Activated T-cell treated with anti-CD3 and anti-CD28 coated beads, Interleukin-2, amount 50 U/mL, for 48 hours (primary cell): ENCODE measurements around the gene FOXJ3.

Source experiments
- DNase-seq, 2 experiments: peaks; one replicate each; pipeline ENCODE4 v3.0.0-alpha.2; 2020

Gene FOXJ3

GRCh38 chr1:42333662-42334239 lies 1.3 kb downstream of the FOXJ3 start:
- DNase-seq = no peak

GRCh38 chr1:42332877-42333276 lies 2.2 kb downstream of the FOXJ3 start:
- DNase-seq = no peak

- no peak for DNase-seq
Measured at GRCh38 chr1:42330215-42330614, 4.8 kb downstream of the FOXJ3 start.

GRCh38 chr1:42328916-42329496 lies 6.0 kb downstream of the FOXJ3 start:
- no peak for DNase-seq

GRCh38 chr1:42328047-42328625 lies 6.9 kb downstream of the FOXJ3 start:
- no peak for DNase-seq

- no peak for DNase-seq
Measured at GRCh38 chr1:42325014-42325402, 10.0 kb downstream of the FOXJ3 start.

- no peak for DNase-seq
Measured at GRCh38 chr1:42324398-42325013, 10.5 kb downstream of the FOXJ3 start.

- no peak for DNase-seq
Measured at GRCh38 chr1:42323551-42323950, 11.5 kb downstream of the FOXJ3 start.

GRCh38 chr1:42322577-42322976 lies 12.5 kb downstream of the FOXJ3 start:
- no peak for DNase-seq

- no peak for DNase-seq
Measured at GRCh38 chr1:42321731-42322130, 13.3 kb downstream of the FOXJ3 start.

- DNase-seq = no peak
Measured at GRCh38 chr1:42320708-42321107, 14.3 kb downstream of the FOXJ3 start.

- DNase-seq = no peak
Measured at GRCh38 chr1:42319871-42320484, 15.1 kb downstream of the FOXJ3 start.

- no peak for DNase-seq
Measured at GRCh38 chr1:42319128-42319851, 15.7 kb downstream of the FOXJ3 start.

- DNase-seq = no peak
Measured at GRCh38 chr1:42318601-42319000, 16.4 kb downstream of the FOXJ3 start.

- no peak for DNase-seq
Measured at GRCh38 chr1:42317308-42317707, 17.7 kb downstream of the FOXJ3 start.

GRCh38 chr1:42316292-42316691 lies 18.7 kb downstream of the FOXJ3 start:
- DNase-seq = no peak

- no peak for DNase-seq
Measured at GRCh38 chr1:42315500-42315899, 19.5 kb downstream of the FOXJ3 start.

GRCh38 chr1:42313970-42314369 lies 21.1 kb downstream of the FOXJ3 start:
- no peak for DNase-seq

GRCh38 chr1:42312576-42313212 lies 22.3 kb downstream of the FOXJ3 start:
- DNase-seq = no peak

GRCh38 chr1:42311897-42312296 lies 23.1 kb downstream of the FOXJ3 start:
- DNase-seq = no peak

- no peak for DNase-seq
Measured at GRCh38 chr1:42311138-42311537, 23.9 kb downstream of the FOXJ3 start.

- DNase-seq = no peak
Measured at GRCh38 chr1:42306977-42307376, 28.1 kb downstream of the FOXJ3 start.

GRCh38 chr1:42305639-42306038 lies 29.4 kb downstream of the FOXJ3 start:
- no peak for DNase-seq
